GM12801 (cell line): Measurements from ENCODE around the gene CREB5.

ENCODE experiments used
- TF ChIP-seq, protein P1 (sequence below): IDR thresholded peaks from one replicate; pipeline ENCODE4 v1.5.1; 2011; ENCODE audit warnings: control low read depth; ENCODE audit not compliant: insufficient read length; ENCODE audit errors: extremely low read depth

The CREB5 gene

DNA sequence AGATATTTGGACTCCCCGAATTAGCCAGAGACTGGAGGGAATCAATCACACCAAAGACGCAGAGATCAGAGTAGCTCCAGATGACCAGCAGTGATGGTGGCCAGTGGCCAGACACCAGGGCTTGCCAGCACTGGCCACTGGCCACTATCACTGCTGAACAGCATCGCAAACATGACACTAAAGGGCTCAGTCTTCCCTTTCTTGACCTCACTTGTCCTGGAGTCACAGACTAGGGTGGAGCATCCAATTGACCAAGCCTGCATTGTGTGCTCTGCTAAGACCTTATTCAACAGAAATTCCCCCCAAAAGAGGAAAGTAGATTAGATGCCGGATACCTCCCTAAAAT lies 234.7 kb downstream of the CREB5 start:
- TF ChIP-seq, protein P1, sequence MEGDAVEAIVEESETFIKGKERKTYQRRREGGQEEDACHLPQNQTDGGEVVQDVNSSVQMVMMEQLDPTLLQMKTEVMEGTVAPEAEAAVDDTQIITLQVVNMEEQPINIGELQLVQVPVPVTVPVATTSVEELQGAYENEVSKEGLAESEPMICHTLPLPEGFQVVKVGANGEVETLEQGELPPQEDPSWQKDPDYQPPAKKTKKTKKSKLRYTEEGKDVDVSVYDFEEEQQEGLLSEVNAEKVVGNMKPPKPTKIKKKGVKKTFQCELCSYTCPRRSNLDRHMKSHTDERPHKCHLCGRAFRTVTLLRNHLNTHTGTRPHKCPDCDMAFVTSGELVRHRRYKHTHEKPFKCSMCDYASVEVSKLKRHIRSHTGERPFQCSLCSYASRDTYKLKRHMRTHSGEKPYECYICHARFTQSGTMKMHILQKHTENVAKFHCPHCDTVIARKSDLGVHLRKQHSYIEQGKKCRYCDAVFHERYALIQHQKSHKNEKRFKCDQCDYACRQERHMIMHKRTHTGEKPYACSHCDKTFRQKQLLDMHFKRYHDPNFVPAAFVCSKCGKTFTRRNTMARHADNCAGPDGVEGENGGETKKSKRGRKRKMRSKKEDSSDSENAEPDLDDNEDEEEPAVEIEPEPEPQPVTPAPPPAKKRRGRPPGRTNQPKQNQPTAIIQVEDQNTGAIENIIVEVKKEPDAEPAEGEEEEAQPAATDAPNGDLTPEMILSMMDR = no peak

DNA sequence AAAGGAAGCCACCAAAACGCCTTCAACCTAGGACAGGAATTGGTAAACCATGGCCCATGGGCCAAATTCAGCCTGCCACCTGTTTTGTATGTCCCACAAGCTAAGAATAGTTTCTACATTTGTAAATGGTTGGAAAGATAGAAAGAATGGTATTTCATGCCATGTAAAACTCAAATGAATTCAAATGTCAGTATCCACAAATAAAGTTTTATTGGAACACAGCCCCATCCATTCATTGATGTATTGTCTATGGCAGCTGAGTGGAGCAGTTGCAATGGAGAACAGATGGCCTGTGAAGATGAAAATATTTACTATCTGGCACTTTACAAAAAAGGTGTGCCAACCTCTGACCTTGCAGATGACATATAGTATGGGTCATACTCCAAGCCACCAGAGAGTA lies 236.9 kb downstream of the CREB5 start:
- TF ChIP-seq, protein P1 = no peak

DNA sequence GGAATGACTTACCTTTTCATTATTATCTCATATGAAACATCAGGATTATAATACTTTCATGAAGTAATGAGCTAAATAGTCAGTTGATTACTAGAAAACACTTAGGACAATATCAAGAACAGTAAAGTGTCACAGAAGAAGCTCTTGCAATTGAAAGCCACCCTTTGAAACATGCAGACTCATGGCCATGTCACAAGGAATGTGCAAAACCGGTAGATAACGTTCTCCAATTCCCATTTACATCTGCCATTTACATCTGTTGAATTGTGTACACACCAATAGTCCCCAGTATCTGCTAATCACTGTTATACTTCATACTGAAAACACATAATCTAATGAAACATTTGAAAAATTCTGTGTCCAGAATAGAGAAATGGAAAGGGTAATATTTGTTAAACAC lies 237.5 kb downstream of the CREB5 start:
- TF ChIP-seq, protein P1 = no peak

DNA sequence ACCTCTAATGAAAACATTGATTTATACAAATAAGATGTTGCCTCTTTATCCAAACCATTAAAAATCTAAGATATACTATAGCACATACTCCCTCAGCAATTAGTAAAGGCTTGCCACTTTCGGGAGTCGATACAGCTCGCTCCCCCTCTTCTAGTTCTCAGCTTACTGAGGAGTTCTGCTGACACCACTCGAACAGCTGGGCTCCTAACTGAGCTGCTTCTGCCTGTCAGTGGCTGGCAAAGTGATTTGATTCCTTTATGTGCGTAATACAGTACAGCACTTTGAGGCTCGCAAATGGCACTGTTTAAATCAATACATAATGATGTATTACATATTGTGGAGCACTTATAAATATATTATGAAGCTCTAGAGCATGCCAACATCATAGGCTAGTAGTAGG lies 241.8 kb downstream of the CREB5 start:
- TF ChIP-seq, protein P1 = no peak

DNA sequence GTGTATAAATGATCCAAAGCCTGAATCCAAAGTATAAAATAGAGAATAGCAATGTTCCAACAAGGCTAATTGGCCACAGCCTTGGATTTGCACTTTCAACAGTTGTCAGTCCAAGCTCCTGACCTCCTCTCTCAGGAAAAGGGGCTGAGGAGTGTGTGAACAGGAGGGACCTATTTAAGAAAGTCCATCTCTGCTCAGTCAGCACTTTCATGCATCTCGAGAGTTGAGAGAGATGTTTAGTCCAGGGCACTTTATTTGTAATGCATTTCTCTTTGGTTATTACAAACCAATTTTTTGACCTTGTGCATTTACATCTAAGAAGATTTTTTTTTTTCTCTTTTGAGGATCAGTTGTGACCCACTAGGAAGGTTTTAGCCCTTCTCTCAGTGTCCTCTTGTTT lies 244.2 kb downstream of the CREB5 start:
- TF ChIP-seq, protein P1 = no peak

DNA sequence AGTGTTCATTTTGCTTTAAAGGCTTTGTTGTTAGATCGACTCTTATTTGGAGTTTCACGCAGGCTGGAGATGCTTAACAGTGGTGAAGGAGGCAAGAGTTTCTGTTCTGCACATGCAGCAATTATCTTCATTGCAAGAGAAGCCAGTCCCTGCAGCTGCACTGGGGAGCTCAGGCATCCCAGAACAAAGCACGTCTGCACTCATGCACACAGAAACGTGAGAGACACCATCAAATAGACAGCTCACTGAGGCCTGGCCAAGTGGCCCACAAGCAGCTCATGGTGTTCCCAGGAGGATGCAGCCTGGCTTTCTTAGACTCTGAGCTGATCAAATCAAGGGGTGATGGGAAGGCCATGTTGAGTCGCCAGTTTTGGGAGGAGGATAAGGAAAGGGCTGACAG lies 246.1 kb downstream of the CREB5 start:
- TF ChIP-seq, protein P1 = no peak

DNA sequence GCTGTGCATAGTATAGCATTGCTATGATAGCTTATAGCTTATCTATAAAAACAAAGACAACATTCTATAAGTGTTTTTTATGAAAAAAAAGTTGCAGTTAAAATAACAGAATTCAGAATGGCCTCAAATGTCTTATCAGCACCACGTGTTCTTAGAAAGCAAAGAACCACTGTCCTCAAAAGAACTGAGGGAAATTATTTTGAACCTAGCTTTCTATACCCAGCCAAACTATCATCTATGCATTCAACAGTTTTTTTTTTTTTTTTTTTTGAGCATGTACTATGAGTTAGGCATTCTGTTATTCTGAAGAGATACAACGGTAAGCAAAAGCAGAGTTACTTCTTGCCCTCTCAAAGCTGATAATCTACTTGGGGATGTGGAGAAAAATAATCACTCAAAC lies 247.8 kb downstream of the CREB5 start:
- TF ChIP-seq, protein P1 = no peak
